Kidney epithelial cell (primary cell): ENCODE data around the gene STARD13. TPM values are rescaled to one million over a fixed set of nuclear protein-coding genes. Genes with fewer than 3 reads are reported as not detected.

Source experiments
- DNase-seq: peaks from one replicate; pipeline ENCODE4 v3.0.0-alpha.2; 2010; ENCODE audit warnings: low read depth
- H3K27me3 ChIP-seq: 2 replicates; pipeline ENCODE4 v1.6.0; 2011; ENCODE audit warnings: low read length; ENCODE audit not compliant: control insufficient read depth, insufficient read depth
- H3K36me3 ChIP-seq: 2 replicates; pipeline ENCODE4 v1.5.1; 2011; ENCODE audit warnings: low read length; ENCODE audit not compliant: control insufficient read depth, insufficient read depth
- H3K4me3 ChIP-seq: 2 replicates; pipeline ENCODE4 v1.5.1; 2011; ENCODE audit warnings: low read depth, mild to moderate bottlenecking, control low read depth, low read length
- CTCF ChIP-seq: IDR thresholded peaks from 2 replicates; pipeline ENCODE4 v1.5.1; 2011; ENCODE audit warnings: mild to moderate bottlenecking, moderate library complexity, low read length, control low read depth, inconsistent platforms; ENCODE audit not compliant: insufficient read depth, poor library complexity, severe bottlenecking
- total RNA-seq: library from RNA; depleted of rRNA; stranded (reverse); fragments of >200 nt; gene quantifications from 2 replicates; pipeline ENCODE4 v1.2.3, GENCODE V29; 2015

STARD13 gene
- total RNA-seq, result 9.8 and 10.1 TPM in 2 replicates

- Histone ChIP-seq H3K4me3 (peak within 1 kb of the TSS; percentile 93), H3K27me3 (no peaks in the 10 kb centered on the region), H3K36me3 (no peaks in the 10 kb centered on the region)
- peak; percentile 55 for TF ChIP-seq CTCF
- peak; percentile 80 for DNase-seq
Measured at GRCh38 chr13:33285420-33286124, at the start of gene STARD13. TSS of gene STARD13 (minus strand) at chr13:33285755. CDS start at chr13:33285638, 117 bp downstream.

GRCh38 chr13:33334831-33335230 is 49.3 kb upstream of the STARD13 start:
- Histone ChIP-seq H3K27me3 (no peaks in the 10 kb centered on the region), H3K4me3 (no peak overlapping the region), H3K36me3 (no peaks in the 10 kb centered on the region)
- DNase-seq, result no peak
- no peak for TF ChIP-seq CTCF

- DNase-seq, result no peak
- no peak overlapping the region for H3K4me3 ChIP-seq
- H3K36me3 ChIP-seq, result no peaks in the 10 kb centered on the region
- no peaks in the 10 kb centered on the region for H3K27me3 ChIP-seq
- no peak for TF ChIP-seq CTCF
Measured at GRCh38 chr13:33331962-33332361, 46.4 kb upstream of the STARD13 start.

GRCh38 chr13:33330483-33330882 is 44.9 kb upstream of the STARD13 start:
- no peak overlapping the region for H3K4me3 ChIP-seq
- DNase-seq, result no peak
- TF ChIP-seq CTCF, result no peak

GRCh38 chr13:33328701-33329100 is 43.1 kb upstream of the STARD13 start:
- no peak for TF ChIP-seq CTCF
- no peak overlapping the region for H3K4me3 ChIP-seq
- H3K36me3 ChIP-seq, result no peaks in the 10 kb centered on the region
- H3K27me3 ChIP-seq, result no peaks in the 10 kb centered on the region
- no peak for DNase-seq

More at GRCh38 chr13:33330483-33330882, 44.9 kb upstream of the STARD13 start:
- Histone ChIP-seq H3K27me3 (no peaks in the 10 kb centered on the region), H3K36me3 (no peaks in the 10 kb centered on the region)

GRCh38 chr13:33326723-33327122 is 41.2 kb upstream of the STARD13 start:
- no peak overlapping the region for H3K4me3 ChIP-seq
- TF ChIP-seq CTCF, result no peak
- H3K27me3 ChIP-seq, result no peaks in the 10 kb centered on the region
- DNase-seq, result no peak
- H3K36me3 ChIP-seq, result no peaks in the 10 kb centered on the region
